GM23338 (cell line): ENCODE measurements around the gene SLC5A6.

Experiments
- CREB1 ChIP-seq: fragments of 250-450 bp; sonication (Bioruptor Pico); IDR thresholded peaks from 2 replicates; pipeline ENCODE4 v1.5.0; 2020; ENCODE audit warnings: low read depth, mild to moderate bottlenecking, moderate library complexity
- EZH2 ChIP-seq: fragments of 200-600 bp; sonication (generic); IDR thresholded peaks from one replicate; pipeline ENCODE4 v1.8.0; 2017; ENCODE audit warnings: antibody characterized with exemption, mild to moderate bottlenecking, low read depth; ENCODE audit not compliant: unreplicated experiment
- EZH2phosphoT487 ChIP-seq: fragments of 200-600 bp; sonication (generic); IDR thresholded peaks from one replicate; pipeline ENCODE4 v1.8.1; 2018; ENCODE audit warnings: antibody characterized with exemption; ENCODE audit not compliant: unreplicated experiment
- JUNB ChIP-seq: IDR thresholded peaks from one replicate; pipeline ENCODE4 v1.6.1; 2016; ENCODE audit warnings: antibody characterized with exemption; ENCODE audit not compliant: unreplicated experiment
- POLR2AphosphoS5 ChIP-seq: IDR thresholded peaks from 2 replicates; pipeline ENCODE4 v1.6.1; 2016; ENCODE audit warnings: antibody characterized with exemption, low read depth
- REST ChIP-seq: IDR thresholded peaks from one replicate; pipeline ENCODE4 v1.6.1; 2018; ENCODE audit warnings: antibody characterized with exemption; ENCODE audit not compliant: unreplicated experiment
- TF ChIP-seq, protein P1 (sequence below), 2 experiments: fragments of 200-600 bp in 1 of 2; sonication (generic) in 1 of 2; conservative IDR thresholded peaks; 2 replicates each; pipeline versions ENCODE4 v1.5.1 to v1.6.1; 2016 to 2017; ENCODE audit warnings: antibody characterized with exemption in 2 of 2, low read depth in 2 of 2, mild to moderate bottlenecking in 2 of 2, moderate library complexity in 1 of 2

DNA sequence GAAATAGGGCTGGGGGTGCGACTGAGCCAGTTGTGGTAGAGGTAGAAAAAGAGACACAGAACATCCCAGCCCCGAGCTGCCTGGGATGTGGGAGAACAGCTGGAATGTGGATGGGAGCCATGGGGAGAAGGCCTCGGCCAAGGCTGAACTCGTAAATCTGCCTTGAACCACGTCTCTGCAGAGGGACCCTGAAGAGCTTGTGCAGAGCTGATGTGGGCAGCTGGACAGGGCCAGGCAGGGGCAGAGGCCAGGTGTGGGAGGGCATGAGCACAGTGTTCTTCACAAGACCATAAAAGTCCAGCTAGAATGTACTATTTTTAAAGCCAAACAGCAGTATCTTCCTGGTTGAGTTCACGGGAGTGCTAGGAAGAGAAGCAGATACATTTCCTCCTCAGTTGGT, 57.6 kb downstream of the SLC5A6 start:
- TF ChIP-seq REST, result no peak
- TF ChIP-seq, protein P1, sequence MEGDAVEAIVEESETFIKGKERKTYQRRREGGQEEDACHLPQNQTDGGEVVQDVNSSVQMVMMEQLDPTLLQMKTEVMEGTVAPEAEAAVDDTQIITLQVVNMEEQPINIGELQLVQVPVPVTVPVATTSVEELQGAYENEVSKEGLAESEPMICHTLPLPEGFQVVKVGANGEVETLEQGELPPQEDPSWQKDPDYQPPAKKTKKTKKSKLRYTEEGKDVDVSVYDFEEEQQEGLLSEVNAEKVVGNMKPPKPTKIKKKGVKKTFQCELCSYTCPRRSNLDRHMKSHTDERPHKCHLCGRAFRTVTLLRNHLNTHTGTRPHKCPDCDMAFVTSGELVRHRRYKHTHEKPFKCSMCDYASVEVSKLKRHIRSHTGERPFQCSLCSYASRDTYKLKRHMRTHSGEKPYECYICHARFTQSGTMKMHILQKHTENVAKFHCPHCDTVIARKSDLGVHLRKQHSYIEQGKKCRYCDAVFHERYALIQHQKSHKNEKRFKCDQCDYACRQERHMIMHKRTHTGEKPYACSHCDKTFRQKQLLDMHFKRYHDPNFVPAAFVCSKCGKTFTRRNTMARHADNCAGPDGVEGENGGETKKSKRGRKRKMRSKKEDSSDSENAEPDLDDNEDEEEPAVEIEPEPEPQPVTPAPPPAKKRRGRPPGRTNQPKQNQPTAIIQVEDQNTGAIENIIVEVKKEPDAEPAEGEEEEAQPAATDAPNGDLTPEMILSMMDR (conservative IDR thresholded peaks at IDR 0.05; ENCODE audit: low read depth in 2 of 2), result no peak
- no peak for TF ChIP-seq EZH2
- TF ChIP-seq JUNB, result no peak
- no peak for TF ChIP-seq CREB1 (CRISPR knock-in tag)
- no peak for TF ChIP-seq POLR2AphosphoS5
- no peak for TF ChIP-seq EZH2phosphoT487
